GM18951 (cell line): Measurements from ENCODE around the gene RHPN2.
"Not testable (repeated sequence)": the region's sequence is repeated elsewhere in the genome, so short reads cannot be mapped to it uniquely, and the experiment has no call there.

ENCODE experiments used
- POLR2A ChIP-seq: IDR thresholded peaks from 4 replicates; pipeline ENCODE4 v1.6.1; 2011; ENCODE audit warnings: mild to moderate bottlenecking; ENCODE audit not compliant: insufficient read length, insufficient read depth; ENCODE audit errors: extremely low read depth
- in situ Hi-C: fragments of 300-500 bp; cut with MboI; formaldehyde crosslinking; loops from one replicate; pipeline ENCODE4 v1.12.0; 2022; ENCODE audit warnings: low sequenced_read_pairs, mixed read lengths, inconsistent platforms; ENCODE audit not compliant: unreplicated experiment

RHPN2 gene

GRCh38 chr19:32966750-32967149, 97.9 kb downstream of the RHPN2 start:
- in situ Hi-C loops = no loop called here
- TF ChIP-seq POLR2A = no peak

GRCh38 chr19:32945260-32945659, 119.4 kb downstream of the RHPN2 start:
- no peak for TF ChIP-seq POLR2A
- in situ Hi-C loops = no loop called here

GRCh38 chr19:32941273-32941672, 123.4 kb downstream of the RHPN2 start:
- in situ Hi-C loops = not testable (repeated sequence)

DNA sequence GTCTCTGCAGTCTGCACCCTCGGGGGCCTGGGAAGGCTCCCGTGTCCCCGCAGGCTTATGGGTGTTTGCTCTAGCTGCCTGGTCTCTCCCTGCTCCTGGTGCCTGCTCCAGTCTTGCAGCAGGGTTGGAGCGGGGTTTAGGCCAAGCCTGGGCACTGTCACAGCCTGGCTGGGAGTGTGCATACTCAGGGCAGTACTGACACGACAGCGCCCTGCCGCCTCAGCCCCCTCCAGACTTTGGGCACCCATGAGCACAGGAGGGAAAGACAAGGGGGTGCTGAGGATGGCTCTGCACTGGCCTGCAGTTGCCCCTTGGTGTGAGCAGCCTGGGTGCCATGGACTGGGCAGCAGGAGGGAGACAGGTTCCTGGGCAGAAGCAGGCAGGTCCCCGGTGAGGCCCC, 128.6 kb downstream of the RHPN2 start:
- in situ Hi-C loops = no loop called here
- TF ChIP-seq POLR2A = no peak

DNA sequence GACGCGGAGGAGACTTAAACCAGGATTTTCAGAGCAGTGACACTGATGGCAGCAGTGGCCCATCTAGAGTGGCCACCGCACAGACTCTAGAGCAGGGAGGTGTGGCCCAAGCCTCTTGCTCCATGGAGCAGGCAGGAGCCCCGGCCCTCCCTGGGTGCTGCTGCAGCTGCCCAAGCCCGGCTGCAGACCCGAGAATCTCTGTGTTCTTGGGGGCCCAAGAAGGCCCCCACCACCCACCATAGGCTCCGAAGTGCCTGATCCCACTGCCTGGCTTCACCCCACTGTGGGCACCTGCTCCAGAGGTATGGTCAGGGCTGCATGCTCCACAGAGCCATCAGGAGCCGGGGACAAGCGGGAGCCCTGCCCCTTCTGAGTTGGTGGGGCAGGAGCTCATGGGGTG, 129.1 kb downstream of the RHPN2 start:
- in situ Hi-C loops = no loop called here
- TF ChIP-seq POLR2A = no peak

DNA sequence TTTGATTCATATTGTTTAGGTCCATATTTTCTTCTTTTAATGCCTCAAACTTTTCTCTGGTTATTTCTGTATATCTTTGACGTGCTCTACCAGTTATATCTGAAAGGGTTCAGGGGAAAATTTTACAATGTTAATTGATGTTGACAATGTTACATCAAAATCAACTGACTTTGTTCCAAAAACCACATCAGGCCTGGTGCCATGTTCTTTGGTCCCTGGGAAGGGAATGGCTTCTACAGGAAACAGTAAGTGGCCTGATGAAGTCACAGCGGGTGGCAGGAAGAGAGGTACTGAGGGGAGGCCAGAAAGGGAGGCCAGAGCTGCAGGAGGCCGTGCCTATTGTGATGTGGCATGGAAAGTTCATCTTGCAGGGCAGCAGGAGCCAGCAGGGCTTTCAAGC, 131.1 kb downstream of the RHPN2 start:
- no peak for TF ChIP-seq POLR2A
- in situ Hi-C loops = no loop called here

DNA sequence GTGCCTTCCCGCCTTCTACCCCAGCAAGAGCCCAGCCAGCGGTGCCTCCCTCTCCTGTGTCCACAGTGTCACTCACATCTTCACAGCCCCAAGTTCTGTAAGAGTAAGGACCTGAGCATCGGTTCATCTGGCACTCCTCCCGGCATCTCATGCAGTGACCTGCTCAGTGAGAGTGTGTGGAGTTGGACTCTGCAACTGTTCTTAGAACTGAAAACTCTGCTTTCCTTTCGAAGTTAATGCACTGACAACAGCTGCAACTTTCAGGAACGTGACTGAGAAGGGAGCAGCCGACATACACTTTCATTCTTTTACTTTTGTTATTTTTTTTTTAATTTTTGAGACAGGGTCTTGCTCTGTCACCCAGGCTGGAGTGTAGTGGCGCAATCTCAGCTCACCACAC, 134.1 kb downstream of the RHPN2 start:
- TF ChIP-seq POLR2A = no peak
- in situ Hi-C loops = no loop called here

DNA sequence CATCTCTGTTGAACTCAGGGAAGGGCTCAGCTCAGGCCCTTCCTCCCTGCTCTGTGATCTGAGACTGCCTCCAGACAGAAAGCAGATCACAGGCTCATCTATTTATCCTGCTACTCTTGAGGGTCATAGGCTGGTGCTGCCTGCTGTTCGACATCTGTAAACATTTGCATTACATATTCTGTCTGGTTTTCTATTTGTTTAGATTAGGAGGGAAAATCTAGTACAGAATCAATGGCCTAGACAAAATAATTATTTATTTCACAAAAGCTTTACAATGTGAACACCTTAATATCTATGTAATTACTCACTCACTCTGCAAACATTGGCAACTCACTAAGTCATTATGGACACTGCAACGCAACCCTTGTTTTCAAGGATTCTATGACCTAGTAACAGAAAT, 135.9 kb downstream of the RHPN2 start:
- in situ Hi-C loops = no loop called here
- TF ChIP-seq POLR2A = no peak
